Measurements from ENCODE around the gene MINDY1.

The MINDY1 gene

GRCh38 chr1:151006327-151007052 lies at the start of gene MINDY1:
Gene MINDY1, minus strand, starts transcription at chr1:151006902. Its CDS starts 4,285 bp downstream, at chr1:151002617.
- peak; percentile 89 for DNase-seq

- DNase-seq, result no peak
These were observed 49.4 kb upstream of the MINDY1 start for GRCh38 chr1:151056149-151056548.

GRCh38 chr1:151055581-151055980 lies 48.9 kb upstream of the MINDY1 start:
- DNase-seq, result no peak

- DNase-seq, result no peak
These were observed 48.4 kb upstream of the MINDY1 start for GRCh38 chr1:151054971-151055547.

- no peak for DNase-seq
These were observed 44.8 kb upstream of the MINDY1 start for GRCh38 chr1:151051356-151052009.

- DNase-seq, result no peak
These were observed 43.5 kb upstream of the MINDY1 start for GRCh38 chr1:151050051-151050688.

GRCh38 chr1:151049458-151049857 lies 42.8 kb upstream of the MINDY1 start:
- DNase-seq, result no peak

- DNase-seq, result no peak
These were observed 41.9 kb upstream of the MINDY1 start for GRCh38 chr1:151048645-151049032.

GRCh38 chr1:151047925-151048644 lies 41.4 kb upstream of the MINDY1 start:
- DNase-seq, result peak; percentile 78

- peak; percentile 57 for DNase-seq
These were observed 40.9 kb upstream of the MINDY1 start, which contains the start of gene C1orf56 for GRCh38 chr1:151047591-151047924. Gene C1orf56, plus strand, starts transcription at chr1:151047751. Its CDS starts 97 bp downstream, at chr1:151047848.

GRCh38 chr1:151043163-151043562 lies 36.5 kb upstream of the MINDY1 start:
- DNase-seq, result no peak

- DNase-seq, result no peak
These were observed 32.8 kb upstream of the MINDY1 start for GRCh38 chr1:151039521-151039920.

GRCh38 chr1:151037032-151037431 lies 30.3 kb upstream of the MINDY1 start:
- no peak for DNase-seq

GRCh38 chr1:151036356-151036755 lies 29.7 kb upstream of the MINDY1 start, which contains the start of gene BNIPL:
Gene BNIPL, plus strand, starts transcription at chr1:151036586. Its CDS starts 140 bp downstream, at chr1:151036726.
- DNase-seq, result no peak

- DNase-seq, result no peak
These were observed 28.5 kb upstream of the MINDY1 start for GRCh38 chr1:151035167-151035566.

GRCh38 chr1:151032164-151032563 lies 25.5 kb upstream of the MINDY1 start:
- no peak for DNase-seq

GRCh38 chr1:151026460-151026859 lies 19.8 kb upstream of the MINDY1 start:
- no peak for DNase-seq

- peak; percentile 55 for DNase-seq
These were observed 17.9 kb upstream of the MINDY1 start for GRCh38 chr1:151024540-151025146.

GRCh38 chr1:151013518-151013917 lies 6.8 kb upstream of the MINDY1 start:
- no peak for DNase-seq

GRCh38 chr1:151012684-151013471 lies 6.2 kb upstream of the MINDY1 start:
- no peak for DNase-seq

GRCh38 chr1:151011154-151011850 lies 4.6 kb upstream of the MINDY1 start:
- DNase-seq, result no peak
